ENCODE results near the gene SASH3.
A peak's percentile ranks its signal among the peaks of the same experiment; 100 is the strongest.

Gene SASH3

GRCh38 chrX:129842510-129843208, 62.9 kb downstream of the SASH3 start:
- no peak overlapping the region for H3K4ac ChIP-seq (ENCODE audit: low read length)
- peaks cover 2% of the 10 kb centered on the region for H3K79me1 ChIP-seq (ENCODE audit: low read depth, low read length)
- DNase-seq (ENCODE audit: low spot score) = no peak
- H2BK12ac ChIP-seq (ENCODE audit: low read length) = no peak overlapping the region
- peaks cover 0 to 5% (median 0%) of the 10 kb centered on the region in 3 experiments for H3K27me3 ChIP-seq (ENCODE audit: control insufficient read depth in 3 of 3, insufficient read depth in 3 of 3, low read depth in 1 of 3, low read length in 3 of 3)
- no peaks in the 10 kb centered on the region for H3K9me3 ChIP-seq (replicated peaks in 1 of 2; ENCODE audit: control insufficient read depth in 2 of 2, insufficient read depth in 1 of 2, low read depth in 1 of 2, low read length in 2 of 2)
- no peak overlapping the region for H2AK5ac ChIP-seq (ENCODE audit: low read depth, low read length)
- no peak overlapping the region for H3K23ac ChIP-seq (ENCODE audit: low read depth, low read length, poor library complexity)
- peaks cover 2 to 14% of the 10 kb centered on the region in 2 donors for H3K36me3 ChIP-seq (replicated peaks in 1 of 2; ENCODE audit: control insufficient read depth in 2 of 2, insufficient read depth in 2 of 2, low read length in 2 of 2)
- H2BK120ac ChIP-seq (ENCODE audit: low read depth, low read length) = no peak overlapping the region
- H2BK15ac ChIP-seq (ENCODE audit: low read length) = no peak overlapping the region
- no CpG with 5 or more reads among the region's 17 CpGs for WGBS, 2 donors (ENCODE audit: extremely low coverage in 2 of 2, insufficient read length in 2 of 2, insufficient replicate concordance in 1 of 2)
- no peak overlapping the region for H3K27ac ChIP-seq (replicated peaks; ENCODE audit: low read length)
- H2BK5ac ChIP-seq (ENCODE audit: low read length) = no peak overlapping the region
- peak overlapping the region; percentile 66 to 94 for H3K4me3 ChIP-seq (ENCODE audit: low read length in 2 of 2)
- H3K9ac ChIP-seq (ENCODE audit: low read depth, low read length, poor library complexity) = peak overlapping the region; percentile 83
- H4K91ac ChIP-seq (ENCODE audit: low read depth, low read length, poor library complexity) = no peak overlapping the region
- H4K8ac ChIP-seq (ENCODE audit: low read depth, low read length) = no peak overlapping the region
- peak overlapping the region; percentile 92 for H2AFZ ChIP-seq (ENCODE audit: low read length)
- H3K18ac ChIP-seq (ENCODE audit: low read length) = peak overlapping the region; percentile 71
- H3K14ac ChIP-seq (ENCODE audit: low read length) = no peak overlapping the region
- peak overlapping the region; percentile 57 for H3K4me2 ChIP-seq (ENCODE audit: insufficient read depth, low read length, poor library complexity, severe bottlenecking)
- H3K4me1 ChIP-seq (ENCODE audit: control insufficient read depth in 2 of 2, insufficient read depth in 1 of 2, low read depth in 1 of 2, low read length in 2 of 2) = peaks cover 0 to 10% of the 10 kb centered on the region in 2 donors

- Histone ChIP-seq H2BK12ac (ENCODE audit: low read length) (no peak overlapping the region), H3K4me2 (ENCODE audit: insufficient read depth, low read length, poor library complexity, severe bottlenecking) (peak overlapping the region; percentile 57), H3K27me3 (ENCODE audit: control insufficient read depth in 3 of 3, insufficient read depth in 3 of 3, low read depth in 1 of 3, low read length in 3 of 3) (peaks cover 0 to 5% (median 0%) of the 10 kb centered on the region in 3 experiments), H2AK5ac (ENCODE audit: low read depth, low read length) (no peak overlapping the region), H3K4ac (ENCODE audit: low read length) (no peak overlapping the region), H3K4me3 (ENCODE audit: low read length in 2 of 2) (peak overlapping the region; percentile 66 to 94), H2BK15ac (ENCODE audit: low read length) (no peak overlapping the region), H3K18ac (ENCODE audit: low read length) (no peak overlapping the region), H3K23ac (ENCODE audit: low read depth, low read length, poor library complexity) (no peak overlapping the region), H3K79me1 (ENCODE audit: low read depth, low read length) (peaks cover 2% of the 10 kb centered on the region), H2AFZ (ENCODE audit: low read length) (peak overlapping the region; percentile 92), H3K9ac (ENCODE audit: low read depth, low read length, poor library complexity) (peak overlapping the region; percentile 77), H3K14ac (ENCODE audit: low read length) (no peak overlapping the region), H3K9me3 (replicated peaks in 1 of 2; ENCODE audit: control insufficient read depth in 2 of 2, insufficient read depth in 1 of 2, low read depth in 1 of 2, low read length in 2 of 2) (no peaks in the 10 kb centered on the region), H3K4me1 (ENCODE audit: control insufficient read depth in 2 of 2, insufficient read depth in 1 of 2, low read depth in 1 of 2, low read length in 2 of 2) (peaks cover 0 to 10% of the 10 kb centered on the region in 2 donors), H2BK120ac (ENCODE audit: low read depth, low read length) (no peak overlapping the region), H4K8ac (ENCODE audit: low read depth, low read length) (no peak overlapping the region), H3K27ac (replicated peaks; ENCODE audit: low read length) (no peak overlapping the region), H2BK5ac (ENCODE audit: low read length) (no peak overlapping the region), H3K36me3 (replicated peaks in 1 of 2; ENCODE audit: control insufficient read depth in 2 of 2, insufficient read depth in 2 of 2, low read length in 2 of 2) (peaks cover 2 to 11% of the 10 kb centered on the region in 2 donors), H4K91ac (ENCODE audit: low read depth, low read length, poor library complexity) (no peak overlapping the region)
- DNase-seq (ENCODE audit: low spot score) = no peak
- no CpG with 5 or more reads among the region's 23 CpGs for WGBS, 2 donors (ENCODE audit: extremely low coverage in 2 of 2, insufficient read length in 2 of 2, insufficient replicate concordance in 1 of 2)
These were observed 63.4 kb downstream of the SASH3 start for GRCh38 chrX:129843209-129843458.

GRCh38 chrX:129843459-129844306, 63.9 kb downstream of the SASH3 start, which contains the start of gene ZDHHC9:
ZDHHC9 (minus strand) TSS chrX:129843886; CDS start chrX:129841945, 1,941 bp downstream.
- H3K4me3 ChIP-seq (ENCODE audit: low read length in 2 of 2) = peak within 1 kb of the TSS; percentile 66 to 94
- peak within 1 kb of the TSS; percentile 83 for H3K9ac ChIP-seq (ENCODE audit: low read depth, low read length, poor library complexity)
- peak within 1 kb of the TSS; percentile 92 for H2AFZ ChIP-seq (ENCODE audit: low read length)
- H3K4me2 ChIP-seq (ENCODE audit: insufficient read depth, low read length, poor library complexity, severe bottlenecking) = peak within 1 kb of the TSS; percentile 57
- H3K23ac ChIP-seq (ENCODE audit: low read depth, low read length, poor library complexity) = no peak within 1 kb of the TSS
- H2AK5ac ChIP-seq (ENCODE audit: low read depth, low read length) = no peak within 1 kb of the TSS
- no peak within 1 kb of the TSS for H2BK120ac ChIP-seq (ENCODE audit: low read depth, low read length)
- H2BK15ac ChIP-seq (ENCODE audit: low read length) = no peak within 1 kb of the TSS
- H4K8ac ChIP-seq (ENCODE audit: low read depth, low read length) = no peak within 1 kb of the TSS
- H3K14ac ChIP-seq (ENCODE audit: low read length) = no peak within 1 kb of the TSS
- no peak within 1 kb of the TSS for H3K27ac ChIP-seq (replicated peaks; ENCODE audit: low read length)
- no peaks in the 10 kb centered on the region for H3K9me3 ChIP-seq (replicated peaks in 1 of 2; ENCODE audit: control insufficient read depth in 2 of 2, insufficient read depth in 1 of 2, low read depth in 1 of 2, low read length in 2 of 2)
- peaks cover 2% of the 10 kb centered on the region for H3K79me1 ChIP-seq (ENCODE audit: low read depth, low read length)
- peak within 1 kb of the TSS; percentile 71 for H3K18ac ChIP-seq (ENCODE audit: low read length)
- peaks cover 0 to 5% (median 0%) of the 10 kb centered on the region in 3 experiments for H3K27me3 ChIP-seq (ENCODE audit: control insufficient read depth in 3 of 3, insufficient read depth in 3 of 3, low read depth in 1 of 3, low read length in 3 of 3)
- no peak within 1 kb of the TSS for H2BK12ac ChIP-seq (ENCODE audit: low read length)
- H3K4ac ChIP-seq (ENCODE audit: low read length) = no peak within 1 kb of the TSS
- H2BK5ac ChIP-seq (ENCODE audit: low read length) = no peak within 1 kb of the TSS
- peaks cover 0 to 10% of the 10 kb centered on the region in 2 donors for H3K4me1 ChIP-seq (ENCODE audit: control insufficient read depth in 2 of 2, insufficient read depth in 1 of 2, low read depth in 1 of 2, low read length in 2 of 2)
- no peak within 1 kb of the TSS for H4K91ac ChIP-seq (ENCODE audit: low read depth, low read length, poor library complexity)
- WGBS, 2 donors (ENCODE audit: extremely low coverage in 2 of 2, insufficient read length in 2 of 2, insufficient replicate concordance in 1 of 2) = no CpG with 5 or more reads among the region's 72 CpGs
- peaks cover 2 to 11% of the 10 kb centered on the region in 2 donors for H3K36me3 ChIP-seq (replicated peaks in 1 of 2; ENCODE audit: control insufficient read depth in 2 of 2, insufficient read depth in 2 of 2, low read length in 2 of 2)
- DNase-seq (ENCODE audit: low spot score) = peak; percentile 78

Data from neuronal stem cell (in vitro differentiated cells).